Esophagus muscularis mucosa (tissue), 4 donors: ENCODE results near the gene PRPF4. TPM values are rescaled to one million over a fixed set of nuclear protein-coding genes. Genes with fewer than 3 reads are reported as not detected.

Experiments
- DNase-seq: peaks from one replicate; pipeline ENCODE4 v3.0.0-alpha.2; 2017; ENCODE audit errors: extremely low spot score
- H3K27ac ChIP-seq, 4 donors: fragments of 200-600 bp; sonication (generic); replicated peaks in 1 of 4; 1 replicate in 3 of 4; 2 replicates in 1 of 4; pipeline ENCODE4 v1.5.1; 2016 to 2019; ENCODE audit warnings: mild to moderate bottlenecking in 1 of 4
- H3K27me3 ChIP-seq, 4 donors: fragments of 200-600 bp; sonication (generic); one replicate each; pipeline versions ENCODE4 v1.5.1 to v1.6.0; 2016 to 2019
- H3K36me3 ChIP-seq, 4 donors: fragments of 200-600 bp; sonication (generic); one replicate each; pipeline ENCODE4 v1.5.1; 2016 to 2019
- H3K4me1 ChIP-seq, 4 donors: fragments of 200-600 bp; sonication (generic); one replicate each; pipeline ENCODE4 v1.5.1; 2016 to 2019
- H3K4me3 ChIP-seq, 4 donors: fragments of 200-600 bp; sonication (generic); 1 replicate in 2 of 4; 2 replicates in 2 of 4; pipeline ENCODE4 v1.5.1; 2016 to 2019; ENCODE audit warnings: mild to moderate bottlenecking in 4 of 4, moderate library complexity in 1 of 4
- H3K9me3 ChIP-seq, 4 donors: fragments of 200-600 bp; sonication (generic); 1 replicate in 3 of 4; 2 replicates in 1 of 4; pipeline ENCODE4 v1.5.1; 2016 to 2019
- EP300 ChIP-seq: sonication (generic); formaldehyde crosslinking; IDR thresholded peaks from one replicate; pipeline ENCODE4 v1.6.1; 2017; ENCODE audit warnings: antibody characterized with exemption
- POLR2A ChIP-seq: fragments of 450-650 bp; IDR thresholded peaks from one replicate; pipeline ENCODE4 v1.6.1; 2017; ENCODE audit warnings: antibody characterized with exemption, moderate library complexity, mild to moderate bottlenecking, low read depth
- POLR2AphosphoS5 ChIP-seq, 2 donors: sonication (generic); formaldehyde crosslinking; IDR thresholded peaks; one replicate each; pipeline ENCODE4 v1.6.1; 2017; ENCODE audit warnings: antibody characterized with exemption in 2 of 2
- WGBS: methylation state at CpG from one replicate; pipeline ENCODE4 v1.1.5; 2018; 5-methylcytosine and 5-hydroxymethylcytosine counted together
- intact Hi-C: fragments of 100-400 bp; cut with DNase I; formaldehyde crosslinking; loops from one replicate; pipeline ENCODE4 v1.15.1; 2023
- total RNA-seq, 4 donors: library from RNA; depleted of rRNA; stranded (reverse); fragments of >200 nt; gene quantifications; one replicate each; pipeline versions ENCODE4 v1.1.0 to v1.2.1, GENCODE V29; 2016
- TF ChIP-seq, protein P1 (sequence below), 3 experiments: fragments of 200-600 bp in 2 of 3; fragments of 450-650 bp in 1 of 3; sonication (generic) in 2 of 3; IDR thresholded peaks; one replicate each; pipeline ENCODE4 v1.5.1; 2017 to 2019; ENCODE audit warnings: antibody characterized with exemption in 3 of 3, mild to moderate bottlenecking in 2 of 3, moderate library complexity in 1 of 3

PRPF4 gene
- total RNA-seq, 4 donors from 2014 or later = 12.0 to 18.1 (median 16.3) TPM

DNA sequence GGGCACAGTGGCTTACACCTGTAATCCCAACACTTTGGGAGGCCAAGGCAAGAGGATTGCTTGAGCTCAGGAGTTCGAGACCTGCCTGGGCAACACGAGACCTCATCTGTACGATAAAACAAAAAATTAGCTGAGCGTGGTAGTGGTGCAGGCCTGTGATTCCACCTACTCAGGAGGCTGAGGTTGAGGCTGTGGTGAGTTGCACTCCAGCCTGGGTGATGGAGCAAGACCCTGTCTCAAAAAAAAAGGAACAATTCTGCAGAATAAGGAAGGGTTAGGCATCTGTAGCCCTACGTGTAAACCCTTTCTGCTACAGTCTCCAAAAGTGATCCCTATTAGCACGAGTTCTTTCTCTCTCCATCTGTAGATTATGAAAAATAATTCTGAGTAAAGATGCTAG lies 20.0 kb upstream of the PRPF4 start:
- H3K27ac ChIP-seq = no peak overlapping the region
- TF ChIP-seq POLR2AphosphoS5 (IDR thresholded peaks at IDR 0.05) (no peak), EP300 (no peak), POLR2A (no peak)
- TF ChIP-seq, protein P1, sequence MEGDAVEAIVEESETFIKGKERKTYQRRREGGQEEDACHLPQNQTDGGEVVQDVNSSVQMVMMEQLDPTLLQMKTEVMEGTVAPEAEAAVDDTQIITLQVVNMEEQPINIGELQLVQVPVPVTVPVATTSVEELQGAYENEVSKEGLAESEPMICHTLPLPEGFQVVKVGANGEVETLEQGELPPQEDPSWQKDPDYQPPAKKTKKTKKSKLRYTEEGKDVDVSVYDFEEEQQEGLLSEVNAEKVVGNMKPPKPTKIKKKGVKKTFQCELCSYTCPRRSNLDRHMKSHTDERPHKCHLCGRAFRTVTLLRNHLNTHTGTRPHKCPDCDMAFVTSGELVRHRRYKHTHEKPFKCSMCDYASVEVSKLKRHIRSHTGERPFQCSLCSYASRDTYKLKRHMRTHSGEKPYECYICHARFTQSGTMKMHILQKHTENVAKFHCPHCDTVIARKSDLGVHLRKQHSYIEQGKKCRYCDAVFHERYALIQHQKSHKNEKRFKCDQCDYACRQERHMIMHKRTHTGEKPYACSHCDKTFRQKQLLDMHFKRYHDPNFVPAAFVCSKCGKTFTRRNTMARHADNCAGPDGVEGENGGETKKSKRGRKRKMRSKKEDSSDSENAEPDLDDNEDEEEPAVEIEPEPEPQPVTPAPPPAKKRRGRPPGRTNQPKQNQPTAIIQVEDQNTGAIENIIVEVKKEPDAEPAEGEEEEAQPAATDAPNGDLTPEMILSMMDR (IDR thresholded peaks at IDR 0.05) = no peak
- intact Hi-C loops = no loop called here
- H3K4me3 ChIP-seq = no peak overlapping the region
- H3K4me1 ChIP-seq = no peaks in the 10 kb centered on the region
- H3K27me3 ChIP-seq = no peaks in the 10 kb centered on the region
- no peaks in the 10 kb centered on the region for H3K9me3 ChIP-seq
- WGBS = 77% methylated on average over 6 of the region's 6 CpGs
- DNase-seq = no peak
- H3K36me3 ChIP-seq = peaks cover 5 to 51% (median 36%) of the 10 kb centered on the region in 4 donors

GRCh38 chr9:113257863-113258262 lies 17.6 kb upstream of the PRPF4 start:
- no peaks in the 10 kb centered on the region for H3K27me3 ChIP-seq

GRCh38 chr9:113258282-113258681 lies 17.2 kb upstream of the PRPF4 start:
- Histone ChIP-seq H3K27me3 (no peaks in the 10 kb centered on the region), H3K27ac (no peak overlapping the region), H3K4me1 (no peaks in the 10 kb centered on the region), H3K9me3 (no peaks in the 10 kb centered on the region), H3K4me3 (no peak overlapping the region), H3K36me3 (peaks cover 11 to 74% (median 57%) of the 10 kb centered on the region in 4 donors)
- no peak for DNase-seq
- TF ChIP-seq EP300 (no peak), POLR2A (no peak), POLR2AphosphoS5 (IDR thresholded peaks at IDR 0.05) (no peak)
- TF ChIP-seq, protein P1 (IDR thresholded peaks at IDR 0.05) = no peak
- intact Hi-C loops = no loop called here
- WGBS = 84% methylated on average over 1 of the region's 1 CpG

More at GRCh38 chr9:113257863-113258262, 17.6 kb upstream of the PRPF4 start:
- Histone ChIP-seq H3K27ac (no peak overlapping the region), H3K4me3 (no peak overlapping the region), H3K36me3 (peaks cover 11 to 74% (median 56%) of the 10 kb centered on the region in 4 donors), H3K4me1 (no peaks in the 10 kb centered on the region), H3K9me3 (no peaks in the 10 kb centered on the region)
- TF ChIP-seq, protein P1 (IDR thresholded peaks at IDR 0.05) = no peak
- no peak for TF ChIP-seq EP300
- no peak for TF ChIP-seq POLR2AphosphoS5 (IDR thresholded peaks at IDR 0.05)
- no peak for TF ChIP-seq POLR2A
- intact Hi-C loops = no loop called here
- 98% methylated on average over 3 of the region's 3 CpGs for WGBS
- no peak for DNase-seq

DNA sequence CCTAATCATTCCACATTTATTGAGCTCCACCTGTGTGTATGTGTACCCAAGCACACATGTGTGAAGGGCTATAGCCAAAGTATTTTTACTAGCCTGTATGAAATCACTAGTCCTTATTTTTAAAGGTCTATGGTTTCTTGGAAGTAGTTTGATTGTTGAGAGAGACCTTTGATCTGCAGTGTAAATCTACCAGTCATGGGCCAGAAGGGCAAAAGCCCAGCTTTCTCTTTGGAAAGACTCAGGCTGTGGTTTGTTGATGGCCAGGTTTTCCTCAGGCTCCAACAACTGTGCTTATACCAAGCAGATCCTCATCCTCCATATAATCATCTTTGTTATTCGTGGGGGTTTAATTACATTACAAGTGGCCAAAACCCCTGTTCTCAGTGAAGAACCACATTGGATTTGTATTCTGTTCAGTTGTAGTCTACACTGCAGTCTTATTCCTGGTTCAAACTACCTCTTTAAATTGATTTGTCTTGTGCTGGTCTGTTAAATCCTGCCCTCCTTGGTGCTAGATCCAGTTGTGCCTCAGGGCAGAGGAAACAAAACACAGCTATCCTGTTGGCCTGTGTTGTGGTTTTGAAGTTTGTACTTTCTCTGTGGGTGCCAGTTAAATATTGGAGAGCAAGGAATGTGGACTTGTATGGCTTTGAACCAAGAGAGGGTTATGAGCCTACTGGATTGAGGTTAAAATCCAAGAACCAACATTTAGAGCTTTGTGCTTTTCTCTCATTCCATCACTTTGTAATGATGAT lies 13.4 kb upstream of the PRPF4 start:
- Histone ChIP-seq H3K4me1 (no peaks in the 10 kb centered on the region), H3K27me3 (no peaks in the 10 kb centered on the region), H3K27ac (no peak overlapping the region), H3K36me3 (peaks cover 20 to 70% (median 69%) of the 10 kb centered on the region in 4 donors), H3K4me3 (no peak overlapping the region), H3K9me3 (no peaks in the 10 kb centered on the region)
- TF ChIP-seq, protein P1 (IDR thresholded peaks at IDR 0.05) = no peak
- no peak for TF ChIP-seq EP300
- no peak for TF ChIP-seq POLR2A
- no peak for TF ChIP-seq POLR2AphosphoS5 (IDR thresholded peaks at IDR 0.05)
- intact Hi-C loops = no loop called here
- 84% methylated on average over 1 of the region's 1 CpG for WGBS
- no peak for DNase-seq

DNA sequence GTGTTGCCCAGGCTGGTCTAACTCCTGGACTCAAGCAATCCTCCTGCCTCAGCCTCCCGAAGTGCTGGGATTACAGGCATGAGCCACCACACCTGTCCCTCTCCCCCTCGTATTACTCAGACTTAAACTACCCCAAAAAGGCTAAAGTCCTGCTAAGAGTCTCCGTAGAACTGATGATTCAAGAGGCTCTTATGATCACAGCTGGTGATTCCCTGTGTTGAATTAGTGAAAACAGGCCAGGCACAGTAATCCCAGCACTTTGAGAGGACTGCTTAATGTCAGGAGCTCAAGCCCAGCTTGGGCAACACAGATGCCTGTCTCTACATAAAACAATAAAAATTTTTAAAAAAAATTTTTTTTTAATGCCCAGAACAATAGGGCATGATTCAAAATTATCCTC lies 9.3 kb upstream of the PRPF4 start:
- Histone ChIP-seq H3K4me3 (no peak overlapping the region), H3K27me3 (no peaks in the 10 kb centered on the region), H3K36me3 (peaks cover 40 to 76% (median 69%) of the 10 kb centered on the region in 4 donors), H3K4me1 (no peaks in the 10 kb centered on the region), H3K9me3 (no peaks in the 10 kb centered on the region), H3K27ac (no peak overlapping the region)
- intact Hi-C loops = no loop called here
- WGBS = 80% methylated on average over 3 of the region's 3 CpGs
- TF ChIP-seq, protein P1 (IDR thresholded peaks at IDR 0.05) = no peak
- TF ChIP-seq POLR2AphosphoS5 (IDR thresholded peaks at IDR 0.05) (no peak), EP300 (no peak), POLR2A (no peak)
- DNase-seq = no peak
